H1 (cell line): ENCODE results near the gene SLC6A20. TPM values are rescaled to one million over a fixed set of nuclear protein-coding genes. Genes with fewer than 3 reads are reported as not detected.

ENCODE experiments used
- CTCF ChIA-PET: fragments of 300-600 bp; sonication (Branson Sonifier 250); formaldehyde crosslinking; loops from one replicate; lab custom pipeline; 2021; ENCODE audit not compliant: partially characterized antibody; lab: Charles Lee
- POLR2A ChIA-PET: fragments of 300-600 bp; sonication (Branson Sonifier 250); formaldehyde crosslinking; loops from one replicate; lab custom pipeline; 2021; ENCODE audit warnings: inconsistent platforms; ENCODE audit not compliant: partially characterized antibody; lab: Charles Lee
- DNase-seq, 2 experiments: peaks; one replicate each; pipeline versions ENCODE4 v3.0.0 to v3.0.0-alpha.2; 2010 to 2022; ENCODE audit warnings: low spot score in 2 of 2, low read depth in 1 of 2, mixed read lengths in 1 of 2
- FAIRE-seq: peaks from 2 replicates; lab custom pipeline; 2011; peaks lifted over from hg19 to GRCh38; lab: Jason Lieb, UNC
- H2AFZ ChIP-seq: 2 replicates; pipeline ENCODE4 v1.8.1; 2012; ENCODE audit warnings: low read length, inconsistent platforms
- H2AK5ac ChIP-seq: 2 replicates; pipeline ENCODE4 v1.6.1; 2013; ENCODE audit warnings: low read depth, low read length
- H2BK120ac ChIP-seq: replicated peaks from 2 replicates; pipeline ENCODE3; 2013; ENCODE audit warnings: low read depth, low read length, inconsistent platforms
- H2BK12ac ChIP-seq: 2 replicates; pipeline ENCODE4 v1.6.1; 2013; ENCODE audit warnings: low read depth, low read length
- H2BK15ac ChIP-seq: 2 replicates; pipeline ENCODE4 v1.6.1; 2013; ENCODE audit warnings: low read length
- H2BK20ac ChIP-seq: 2 replicates; pipeline ENCODE4 v1.6.1; 2013; ENCODE audit warnings: low read length
- H2BK5ac ChIP-seq: 2 replicates; pipeline ENCODE4 v1.6.1; 2013; ENCODE audit warnings: low read depth, low read length
- H3K14ac ChIP-seq: 2 replicates; pipeline ENCODE4 v1.6.1; 2013; ENCODE audit warnings: inconsistent platforms; ENCODE audit not compliant: insufficient read length
- H3K18ac ChIP-seq: 2 replicates; pipeline ENCODE4 v1.6.1; 2013; ENCODE audit warnings: low read length; ENCODE audit errors: extremely low read depth
- H3K23ac ChIP-seq: 2 replicates; pipeline ENCODE4 v1.6.1; 2013; ENCODE audit warnings: inconsistent platforms; ENCODE audit not compliant: insufficient read length
- H3K23me2 ChIP-seq: 2 replicates; pipeline ENCODE4 v1.6.1; 2013; ENCODE audit warnings: low read depth, low read length
- H3K27ac ChIP-seq: 2 replicates; pipeline ENCODE4 v1.6.1; 2011; ENCODE audit warnings: low read depth, low read length, inconsistent platforms
- H3K27me3 ChIP-seq, 4 experiments: replicated peaks in 1 of 4; 1 replicate in 1 of 4; 2 replicates in 3 of 4; pipeline versions ENCODE4 v1.6.1 to v1.8.1; 2011 to 2013; ENCODE audit warnings: low read length in 3 of 4, mild to moderate bottlenecking in 3 of 4, inconsistent platforms in 2 of 4, mixed read lengths in 2 of 4, moderate library complexity in 1 of 4; ENCODE audit not compliant: control insufficient read depth in 3 of 4, insufficient read depth in 3 of 4; ENCODE audit errors: extremely low read depth in 1 of 4
- H3K36me3 ChIP-seq, 4 experiments: 2 replicates each; pipeline versions ENCODE4 v1.6.1 to v1.8.1; 2011 to 2013; ENCODE audit warnings: mild to moderate bottlenecking in 4 of 4, low read length in 3 of 4, moderate library complexity in 2 of 4, control low read depth in 1 of 4, inconsistent platforms in 1 of 4; ENCODE audit not compliant: insufficient read depth in 4 of 4, control insufficient read depth in 2 of 4
- H3K4ac ChIP-seq: replicated peaks from 2 replicates; pipeline ENCODE3; 2013; ENCODE audit warnings: low read length, low read depth, mixed read lengths, inconsistent platforms; ENCODE audit not compliant: insufficient read length
- H3K4me1 ChIP-seq, 4 experiments: replicated peaks in 1 of 4; 1 replicate in 1 of 4; 2 replicates in 3 of 4; pipeline versions ENCODE4 v1.6.1 to v1.8.1; 2011 to 2013; ENCODE audit warnings: low read length in 3 of 4, inconsistent platforms in 2 of 4, mixed read lengths in 1 of 4; ENCODE audit not compliant: insufficient read depth in 4 of 4, control insufficient read depth in 3 of 4
- H3K4me2 ChIP-seq, 2 experiments: 2 replicates each; pipeline versions ENCODE4 v1.6.1 to v1.8.1; 2011 to 2013; ENCODE audit warnings: low read depth in 2 of 2, low read length in 2 of 2, control low read depth in 1 of 2, inconsistent platforms in 1 of 2, mild to moderate bottlenecking in 1 of 2; ENCODE audit not compliant: insufficient read depth in 1 of 2
- H3K4me3 ChIP-seq, 4 experiments: fragments of 200-600, 300-600 bp in 1 of 4; sonication (generic), shearing (Covaris generic), sonication (Bioruptor Twin) in 1 of 4; 2 replicates each; pipeline versions ENCODE4 v1.5.1 to v1.8.1; 2011 to 2016; ENCODE audit warnings: low read length in 4 of 4, low read depth in 3 of 4, control low read depth in 2 of 4, inconsistent platforms in 2 of 4, mild to moderate bottlenecking in 2 of 4, mixed read lengths in 1 of 4, moderate library complexity in 1 of 4; ENCODE audit not compliant: insufficient read depth in 2 of 4; ENCODE audit errors: extremely low read depth in 1 of 4
- H3K56ac ChIP-seq: replicated peaks from 2 replicates; pipeline ENCODE3; 2013; ENCODE audit warnings: low read depth, mild to moderate bottlenecking, mixed read lengths, low read length, inconsistent platforms; ENCODE audit not compliant: insufficient read length
- H3K79me1 ChIP-seq: 2 replicates; pipeline ENCODE4 v1.6.1; 2013; ENCODE audit warnings: low read depth, low read length, control low read depth
- H3K79me2 ChIP-seq, 2 experiments: 2 replicates each; pipeline versions ENCODE4 v1.6.1 to v1.8.1; 2012 to 2013; ENCODE audit warnings: low read length in 2 of 2, mild to moderate bottlenecking in 2 of 2, inconsistent platforms in 1 of 2; ENCODE audit not compliant: insufficient read depth in 2 of 2, control insufficient read depth in 1 of 2
- H3K9ac ChIP-seq, 4 experiments: replicated peaks in 1 of 4; 1 replicate in 1 of 4; 2 replicates in 3 of 4; pipeline versions ENCODE4 v1.6.1 to v1.8.1; 2011 to 2013; ENCODE audit warnings: low read depth in 3 of 4, low read length in 3 of 4, control low read depth in 2 of 4, mild to moderate bottlenecking in 2 of 4, moderate library complexity in 2 of 4, inconsistent platforms in 1 of 4; ENCODE audit errors: extremely low read depth in 1 of 4
- H3K9me3 ChIP-seq, 2 experiments: 2 replicates each; pipeline versions ENCODE4 v1.6.1 to v1.8.1; 2012 to 2013; ENCODE audit warnings: mild to moderate bottlenecking in 2 of 2, moderate library complexity in 2 of 2, control low read depth in 1 of 2, inconsistent platforms in 1 of 2, low read depth in 1 of 2, low read length in 1 of 2, mixed read lengths in 1 of 2; ENCODE audit not compliant: insufficient read depth in 2 of 2
- H4K20me1 ChIP-seq, 2 experiments: replicated peaks in 1 of 2; 2 replicates each; pipeline versions ENCODE3 to v1.8.1; 2011 to 2013; ENCODE audit warnings: inconsistent platforms in 2 of 2, low read length in 2 of 2, mild to moderate bottlenecking in 1 of 2; ENCODE audit not compliant: insufficient read depth in 2 of 2, control insufficient read depth in 1 of 2
- H4K5ac ChIP-seq: 2 replicates; pipeline ENCODE4 v1.6.1; 2013; ENCODE audit warnings: low read length, low read depth, mixed read lengths, inconsistent platforms; ENCODE audit not compliant: insufficient read length
- H4K8ac ChIP-seq: 2 replicates; pipeline ENCODE4 v1.8.0; 2013; ENCODE audit warnings: mild to moderate bottlenecking, moderate library complexity, low read length, inconsistent platforms; ENCODE audit not compliant: insufficient read depth; ENCODE audit errors: extremely low read depth
- H4K91ac ChIP-seq: replicated peaks from 2 replicates; pipeline ENCODE3; 2013; ENCODE audit warnings: low read length, mixed read lengths, inconsistent platforms; ENCODE audit not compliant: insufficient read length
- POU5F1 ChIP-seq: IDR thresholded peaks from 2 replicates; pipeline ENCODE4 v1.6.1; 2011; ENCODE audit warnings: low read depth, mild to moderate bottlenecking, low read length, moderate library complexity
- WGBS, 2 experiments: shearing (Covaris generic) in 1 of 2; methylation state at CpG; one replicate each; pipeline versions ENCODE4 v1.1.6 to v1.1.7; 2013 to 2015; ENCODE audit warnings: low lambda C conversion rate in 2 of 2, mixed read lengths in 2 of 2, inconsistent platforms in 1 of 2, low coverage in 1 of 2, missing lambda C conversion rate in 1 of 2; ENCODE audit not compliant: insufficient replicate concordance in 2 of 2, insufficient coverage in 1 of 2, insufficient read length in 1 of 2; ENCODE audit errors: extremely low coverage in 1 of 2, missing lambda C conversion rate in 1 of 2; 5-methylcytosine and 5-hydroxymethylcytosine counted together
- polyA plus RNA-seq, 7 experiments: library from polyadenylated mRNA; depleted of rRNA in 3 of 7; stranded (reverse) in 5 of 7; unstranded in 2 of 7; fragments of >200 nt in 5 of 7; fragments of 200-250 nt in 2 of 7; gene quantifications; 1 replicate in 5 of 7; 2 replicates in 1 of 7; 4 replicates in 1 of 7; pipeline versions ENCODE4 v1.2.1 to v1.2.3, GENCODE V29; 2011 to 2013; ENCODE audit warnings: missing spikeins in 2 of 7, mixed read lengths in 2 of 7
- total RNA-seq: library from RNA; stranded (reverse); fragmentation: NEBNext Ultra II Directional; extraction: Animal tissue kit (Norgen Biotek cat#: 25700); gene quantifications from 2 replicates; pipeline ENCODE4 v1.2.1, GENCODE V29; 2021

SLC6A20 gene
- total and polyA plus RNA-seq, 2 of the 8 experiments (the other 6 are each of a cell fraction or from before 2014, with no cell fraction given): 0.05 TPM; not detected in 1

- no peak for TF ChIP-seq POU5F1
- TF ChIP-seq, all 59 proteins: peak for 0
- Histone ChIP-seq H3K4me2 (no peak overlapping the region), H4K20me1 (peaks cover 0 to 2% of the 10 kb centered on the region in 2 experiments), H3K23me2 (no peaks in the 10 kb centered on the region), H3K27ac (no peak overlapping the region), H4K5ac (no peak overlapping the region), H3K4me3 (no peak overlapping the region), H3K9me3 (no peaks in the 10 kb centered on the region), H2BK120ac (no peak overlapping the region), H3K56ac (no peak overlapping the region), H3K79me2 (peaks cover 0 to 37% of the 10 kb centered on the region in 2 experiments; a peak in 3 of 4 replicates), H3K79me1 (no peaks in the 10 kb centered on the region; the same call in 1 of the 2 replicates), H3K36me3 (peaks cover 8 to 63% (median 28%) of the 10 kb centered on the region in 4 experiments), H4K91ac (no peak overlapping the region), H3K18ac (no peak overlapping the region), H3K4ac (no peak overlapping the region), H3K27me3 (no peaks in the 10 kb centered on the region), H3K9ac (no peak overlapping the region), H2BK5ac (no peak overlapping the region), H2AK5ac (no peak overlapping the region), H3K4me1 (peaks cover 0 to 14% (median 7%) of the 10 kb centered on the region in 4 experiments; a peak in 6 of 7 replicates), H4K8ac (no peak overlapping the region), H2BK20ac (no peak overlapping the region), H3K14ac (no peak overlapping the region), H2AFZ (no peak overlapping the region), H3K23ac (no peak overlapping the region), H2BK15ac (no peak overlapping the region), H2BK12ac (no peak overlapping the region)
- DNase-seq: no peak
- 85% methylated on average over 2 of the region's 2 CpGs; no CpG with 5 or more reads in 1 of the 2 experiments for WGBS, 2 experiments
- CTCF ChIA-PET: interaction anchor here (0.9 to 2.6 kb wide), 2 partner anchors 12 to 232 kb away, joined by 5 to 9 read pairs; no protein-coding TSS in a partner anchor
- FAIRE-seq: no peak
- POLR2A ChIA-PET: interaction anchor here (7.7 kb wide), 1 partner anchor 15 kb away, joined by 88 read pairs; the partner anchor contains the start of gene SACM1L
Measured at GRCh38 chr3:45705839-45706808, 90.2 kb downstream of the SLC6A20 start.
